HepG2 (cell line): ENCODE measurements around the gene CERS6.

Experiments
- CTCF ChIP-seq: sonication (generic); formaldehyde crosslinking; IDR thresholded peaks from 2 replicates; pipeline ENCODE4 v1.5.0; 2020; ENCODE audit warnings: mild to moderate bottlenecking, missing genetic modification reagents, moderate library complexity
- DNMT1 ChIP-seq: sonication (generic); formaldehyde crosslinking; IDR thresholded peaks from 2 replicates; pipeline ENCODE4 v1.5.1; 2020; ENCODE audit warnings: mild to moderate bottlenecking, missing genetic modification reagents
- DZIP1 ChIP-seq: sonication (generic); formaldehyde crosslinking; IDR thresholded peaks from 2 replicates; pipeline ENCODE4 v1.5.0; 2020; ENCODE audit warnings: mild to moderate bottlenecking, missing genetic modification reagents
- HCFC1 ChIP-seq: fragments of 150-350 bp; IDR thresholded peaks from 2 replicates; pipeline ENCODE4 v1.6.1; 2014; ENCODE audit warnings: low read depth, low read length
- HNRNPUL1 ChIP-seq: fragments of 200-400 bp; formaldehyde crosslinking; IDR thresholded peaks from 2 replicates; pipeline ENCODE4 v1.6.1; 2017; ENCODE audit warnings: low read depth, mild to moderate bottlenecking, low read length, moderate library complexity
- KDM5A ChIP-seq: fragments of 200-600 bp; sonication (generic); IDR thresholded peaks from 2 replicates; pipeline ENCODE4 v1.7.0; 2018; ENCODE audit warnings: antibody characterized with exemption, mild to moderate bottlenecking, low read length, borderline replicate concordance
- POLR2AphosphoS5 ChIP-seq: IDR thresholded peaks from 2 replicates; pipeline ENCODE4 v1.6.1; 2012; ENCODE audit warnings: low read depth, low read length
- SMAD1 ChIP-seq: sonication (generic); formaldehyde crosslinking; IDR thresholded peaks from 2 replicates; pipeline ENCODE4 v1.4.0; 2020; ENCODE audit warnings: missing genetic modification reagents, low read depth, mild to moderate bottlenecking, borderline replicate concordance
- TBL1XR1 ChIP-seq: fragments of 150-350 bp; IDR thresholded peaks from 2 replicates; pipeline ENCODE4 v1.6.1; 2014; ENCODE audit warnings: borderline replicate concordance, low read length; ENCODE audit not compliant: partially characterized antibody
- ZMYM2 ChIP-seq: sonication (generic); formaldehyde crosslinking; IDR thresholded peaks from 2 replicates; pipeline ENCODE4 v1.8.0; 2022; ENCODE audit warnings: mild to moderate bottlenecking, missing genetic modification reagents
- ZNF121 ChIP-seq: sonication (generic); formaldehyde crosslinking; IDR thresholded peaks from 2 replicates; pipeline ENCODE4 v1.5.0; 2020; ENCODE audit warnings: mild to moderate bottlenecking, missing genetic modification reagents
- ZNF549 ChIP-seq: sonication (generic); formaldehyde crosslinking; IDR thresholded peaks from 2 replicates; pipeline ENCODE4 v1.5.0; 2020; ENCODE audit warnings: missing genetic modification reagents

GRCh38 chr2:168462543-168463045, 6.5 kb downstream of the CERS6 start:
- TF ChIP-seq KDM5A: no peak
- TF ChIP-seq POLR2AphosphoS5: no peak
- TF ChIP-seq DZIP1 (CRISPR knock-in tag): no peak
- TF ChIP-seq SMAD1 (CRISPR knock-in tag): no peak
- TF ChIP-seq TBL1XR1: no peak
- TF ChIP-seq HCFC1: no peak
- no peak for TF ChIP-seq DNMT1 (CRISPR knock-in tag)
- no peak for TF ChIP-seq HNRNPUL1
- TF ChIP-seq ZNF549 (CRISPR knock-in tag): no peak
- TF ChIP-seq ZMYM2 (CRISPR knock-in tag): no peak
- peak; percentile 54 for TF ChIP-seq ZNF121 (CRISPR knock-in tag)
- TF ChIP-seq CTCF (CRISPR knock-in tag): no peak
